Smooth muscle cell (in vitro differentiated cells): Measurements from ENCODE around the gene ZDHHC24. TPM values are rescaled to one million over a fixed set of nuclear protein-coding genes. Genes with fewer than 3 reads are reported as not detected.
A peak's percentile ranks its signal among the peaks of the same experiment; 100 is the strongest.

Source experiments
- DNase-seq: peaks from one replicate; lab custom pipeline; 2025; ENCODE audit not compliant: unreplicated experiment; lab: John Stamatoyannopoulos, UW
- H2AFZ ChIP-seq: fragments of 200-600 bp; sonication (generic); 2 replicates; pipeline ENCODE4 v1.6.0; 2016; ENCODE audit warnings: antibody characterized with exemption, low read depth, mild to moderate bottlenecking
- H3F3A ChIP-seq: fragments of 200-600 bp; sonication (generic); 2 replicates; pipeline ENCODE4 v1.6.0; 2017; ENCODE audit warnings: antibody characterized with exemption, low read depth
- H3K27ac ChIP-seq: fragments of 200-600 bp; sonication (generic); 2 replicates; pipeline ENCODE4 v1.5.1; 2016; ENCODE audit warnings: low read depth, mild to moderate bottlenecking
- H3K27me3 ChIP-seq: fragments of 200-600 bp; sonication (generic); 2 replicates; pipeline ENCODE4 v1.6.1; 2016; ENCODE audit warnings: low read depth, mild to moderate bottlenecking
- H3K36me3 ChIP-seq: fragments of 200-600 bp; sonication (generic); 2 replicates; pipeline ENCODE4 v1.5.1; 2016; ENCODE audit warnings: low read depth
- H3K4me1 ChIP-seq: fragments of 200-600 bp; sonication (generic); 2 replicates; pipeline ENCODE4 v1.5.1; 2016; ENCODE audit warnings: low read depth
- H3K4me2 ChIP-seq: fragments of 200-600 bp; sonication (generic); 2 replicates; pipeline ENCODE4 v1.6.0; 2016; ENCODE audit warnings: mild to moderate bottlenecking
- H3K4me3 ChIP-seq: fragments of 200-600 bp; sonication (generic); 2 replicates; pipeline ENCODE4 v1.5.1; 2016; ENCODE audit warnings: mild to moderate bottlenecking
- H3K79me2 ChIP-seq: fragments of 200-600 bp; sonication (generic); 2 replicates; pipeline ENCODE4 v1.6.0; 2016; ENCODE audit warnings: low read depth, mild to moderate bottlenecking
- H3K9ac ChIP-seq: fragments of 200-600 bp; sonication (generic); 2 replicates; pipeline ENCODE4 v1.6.0; 2016; ENCODE audit warnings: low read depth
- H3K9me3 ChIP-seq: fragments of 200-600 bp; sonication (generic); replicated peaks from 2 replicates; pipeline ENCODE4 v1.5.1; 2016; ENCODE audit warnings: low read depth
- H4K20me1 ChIP-seq: fragments of 200-600 bp; sonication (generic); 2 replicates; pipeline ENCODE4 v1.6.0; 2016; ENCODE audit warnings: low read depth
- CTCF ChIP-seq: fragments of 200-600 bp; sonication (generic); IDR thresholded peaks from 2 replicates; pipeline ENCODE4 v1.5.1; 2017; ENCODE audit warnings: borderline replicate concordance, mild to moderate bottlenecking, antibody characterized with exemption; ENCODE audit not compliant: insufficient read depth, poor library complexity, severe bottlenecking
- WGBS: methylation state at CpG from one replicate; pipeline ENCODE4 v1.1.7; 2016; ENCODE audit warnings: low lambda C conversion rate; 5-methylcytosine and 5-hydroxymethylcytosine counted together
- polyA plus RNA-seq: library from polyadenylated mRNA; unstranded; fragments of >200 nt; fragmentation: Nextera tagmentation; extraction: Ambion mirVana; gene quantifications from 2 replicates; pipeline ENCODE4 v1.2.1, GENCODE V29; 2016
- total RNA-seq: library from RNA; depleted of rRNA; stranded (reverse); fragments of >200 nt; gene quantifications from 2 replicates; pipeline ENCODE4 v1.2.3, GENCODE V29; 2014

The ZDHHC24 gene
- total and polyA plus RNA-seq, 2 experiments from 2014 or later, result 13.9 to 15.7 TPM

DNA sequence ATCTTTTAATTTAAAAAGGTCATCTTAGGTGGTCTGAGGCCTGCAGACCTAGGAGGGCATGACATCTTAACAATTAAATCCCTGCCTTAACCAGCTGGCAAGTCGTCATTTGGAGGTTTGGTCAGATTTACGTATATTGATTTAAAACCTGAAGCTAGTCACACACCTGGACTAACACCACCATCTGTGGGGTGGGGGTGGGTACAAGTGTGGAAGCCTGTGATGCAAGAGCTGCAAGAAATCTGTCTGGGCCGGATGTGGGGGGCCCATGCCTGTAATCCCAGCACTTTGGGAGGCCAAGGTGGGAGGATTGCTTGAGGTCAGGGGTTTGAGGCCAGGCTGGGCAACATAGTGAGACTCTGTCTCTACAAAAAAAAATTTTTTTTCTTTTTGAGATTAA is 35.4 kb upstream of the ZDHHC24 start:
- Histone ChIP-seq H3K4me1 (no peaks in the 10 kb centered on the region), H3K79me2 (no peaks in the 10 kb centered on the region), H3K4me2 (no peak overlapping the region), H3F3A (peaks cover 3% of the 10 kb centered on the region), H3K4me3 (no peak overlapping the region), H3K27me3 (no peaks in the 10 kb centered on the region), H2AFZ (no peak overlapping the region), H3K27ac (peak overlapping the region; percentile 40), H3K9ac (no peak overlapping the region), H4K20me1 (no peaks in the 10 kb centered on the region), H3K9me3 (no peaks in the 10 kb centered on the region), H3K36me3 (no peaks in the 10 kb centered on the region)
- no peak for TF ChIP-seq CTCF
- WGBS, result 92% methylated on average over 3 of the region's 3 CpGs
- no peak for DNase-seq

- Histone ChIP-seq H3K79me2 (no peaks in the 10 kb centered on the region), H3K27ac (peak overlapping the region; percentile 40), H3K4me2 (no peak overlapping the region), H4K20me1 (no peaks in the 10 kb centered on the region), H3K27me3 (no peaks in the 10 kb centered on the region), H3F3A (peaks cover 3% of the 10 kb centered on the region), H3K4me3 (no peak overlapping the region), H3K9me3 (no peaks in the 10 kb centered on the region), H3K36me3 (no peaks in the 10 kb centered on the region), H3K4me1 (no peaks in the 10 kb centered on the region), H2AFZ (no peak overlapping the region), H3K9ac (no peak overlapping the region)
- WGBS, result 52% methylated on average over 5 of the region's 5 CpGs
- TF ChIP-seq CTCF, result no peak
- no peak for DNase-seq
Measured at GRCh38 chr11:66580803-66581202, 35.0 kb upstream of the ZDHHC24 start.

DNA sequence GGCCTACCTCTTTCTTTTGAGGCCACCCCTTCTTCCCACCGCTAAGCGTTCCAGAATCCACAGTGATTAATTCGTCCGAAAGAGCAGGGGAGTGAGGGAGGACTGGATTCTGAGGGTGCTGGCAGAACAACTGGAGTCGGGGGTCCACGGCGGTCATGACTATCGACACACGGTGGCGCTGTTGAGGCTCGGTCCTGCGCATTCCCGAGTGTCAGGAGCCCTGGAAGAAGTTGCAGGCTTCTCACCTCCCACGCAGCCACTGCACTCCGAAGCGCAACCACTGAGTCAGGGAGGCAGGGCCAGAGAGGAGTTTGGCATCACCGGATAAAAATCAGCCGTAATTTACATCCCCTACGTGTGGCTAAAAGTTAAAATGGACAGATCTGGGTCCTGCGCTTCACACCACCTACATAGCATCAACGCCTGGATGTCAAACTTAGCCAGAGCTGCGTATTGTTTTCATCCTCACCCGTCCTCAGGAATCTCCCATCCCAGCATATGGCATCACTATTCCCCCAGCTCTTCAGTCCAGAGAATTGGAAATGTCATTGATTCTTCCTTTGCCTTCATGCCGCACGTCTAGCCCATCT is 33.3 kb upstream of the ZDHHC24 start:
- Histone ChIP-seq H4K20me1 (no peaks in the 10 kb centered on the region), H3K9ac (no peak overlapping the region), H3K27me3 (no peaks in the 10 kb centered on the region), H3K4me1 (no peaks in the 10 kb centered on the region), H3F3A (peaks cover 3% of the 10 kb centered on the region), H3K27ac (no peak overlapping the region), H3K9me3 (no peaks in the 10 kb centered on the region), H3K4me3 (no peak overlapping the region), H3K4me2 (peak overlapping the region; percentile 73), H3K36me3 (no peaks in the 10 kb centered on the region), H3K79me2 (no peaks in the 10 kb centered on the region), H2AFZ (peak overlapping the region; percentile 54)
- DNase-seq, result peak; percentile 55
- 25% methylated on average over 25 of the region's 25 CpGs for WGBS
- TF ChIP-seq CTCF, result peak; percentile 86

GRCh38 chr11:66570850-66571180 is 25.0 kb upstream of the ZDHHC24 start:
- Histone ChIP-seq H3K9ac (no peak overlapping the region), H3K4me2 (no peak overlapping the region), H2AFZ (no peak overlapping the region), H3K27ac (no peak overlapping the region), H3K27me3 (no peaks in the 10 kb centered on the region), H4K20me1 (no peaks in the 10 kb centered on the region), H3K9me3 (no peaks in the 10 kb centered on the region), H3K79me2 (no peaks in the 10 kb centered on the region), H3K36me3 (no peaks in the 10 kb centered on the region), H3K4me1 (peaks cover 11% of the 10 kb centered on the region), H3F3A (no peaks in the 10 kb centered on the region), H3K4me3 (no peak overlapping the region)
- TF ChIP-seq CTCF, result no peak
- DNase-seq, result no peak
- 66% methylated on average over 2 of the region's 2 CpGs for WGBS
